Measurements from ENCODE around the gene CST9. TPM values are rescaled to one million over a fixed set of nuclear protein-coding genes. Genes with fewer than 3 reads are reported as not detected.

Gene CST9, protein sequence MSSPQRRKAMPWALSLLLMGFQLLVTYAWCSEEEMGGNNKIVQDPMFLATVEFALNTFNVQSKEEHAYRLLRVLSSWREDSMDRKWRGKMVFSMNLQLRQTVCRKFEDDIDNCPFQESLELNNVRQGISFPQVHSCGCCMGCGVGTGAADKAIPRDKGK
- not detected for polyA plus RNA-seq
- long read RNA-seq, donor 1 = 0 reads
- long read RNA-seq, donor 2 = 0 reads
- long read RNA-seq, donor 3 = 0 reads
- long read RNA-seq, donor 4 = 0 reads
- long read RNA-seq, donor 5 = 0 reads
- long read RNA-seq, donor 6 = 0 reads
- long read RNA-seq, donor 7 = 0 reads
- long read RNA-seq, donor 8 = 0 reads
- long read RNA-seq, donor 9 = 0 reads
- long read RNA-seq, donor 10 = 0 reads
- long read RNA-seq, donor 11 = 0 reads

GRCh38 chr20:23605867-23606651 lies at the start of gene CST9:
Gene CST9, minus strand, starts transcription at chr20:23605917. Its CDS starts 53 bp downstream, at chr20:23605864.
- Histone ChIP-seq H3K36me3 (ENCODE audit: control insufficient read depth, insufficient read depth, low read length) (no peaks in the 10 kb centered on the region), H3K4me3 (ENCODE audit: low read length) (no peak within 1 kb of the TSS), H3K4me1 (ENCODE audit: control insufficient read depth, insufficient read depth, low read length) (no peaks in the 10 kb centered on the region), H3K9me3 (ENCODE audit: control insufficient read depth, low read depth, low read length) (no peaks in the 10 kb centered on the region), H3K27me3 (ENCODE audit: control insufficient read depth, insufficient read depth, low read length) (no peaks in the 10 kb centered on the region), H3K27ac (ENCODE audit: low read length) (no peak within 1 kb of the TSS)
- peak in 1 of 2 donors; percentile 1 for DNase-seq
- no CpG with 5 or more reads among the region's 16 CpGs for WGBS (ENCODE audit: insufficient coverage, low lambda C conversion rate)

GRCh38 chr20:23654717-23655116 lies 49.0 kb upstream of the CST9 start:
- WGBS (ENCODE audit: insufficient coverage, low lambda C conversion rate) = 67% methylated on average over 1 of the region's 4 CpGs
- no peaks in the 10 kb centered on the region for H3K36me3 ChIP-seq (ENCODE audit: control insufficient read depth, insufficient read depth, low read length)
- no peak overlapping the region for H3K4me3 ChIP-seq (ENCODE audit: low read length)
- no peak for DNase-seq
- no peaks in the 10 kb centered on the region for H3K9me3 ChIP-seq (ENCODE audit: control insufficient read depth, low read depth, low read length)
- H3K27ac ChIP-seq (ENCODE audit: low read length) = no peak overlapping the region
- no peaks in the 10 kb centered on the region for H3K27me3 ChIP-seq (ENCODE audit: control insufficient read depth, insufficient read depth, low read length)
- peaks cover 34% of the 10 kb centered on the region for H3K4me1 ChIP-seq (ENCODE audit: control insufficient read depth, insufficient read depth, low read length)

DNA sequence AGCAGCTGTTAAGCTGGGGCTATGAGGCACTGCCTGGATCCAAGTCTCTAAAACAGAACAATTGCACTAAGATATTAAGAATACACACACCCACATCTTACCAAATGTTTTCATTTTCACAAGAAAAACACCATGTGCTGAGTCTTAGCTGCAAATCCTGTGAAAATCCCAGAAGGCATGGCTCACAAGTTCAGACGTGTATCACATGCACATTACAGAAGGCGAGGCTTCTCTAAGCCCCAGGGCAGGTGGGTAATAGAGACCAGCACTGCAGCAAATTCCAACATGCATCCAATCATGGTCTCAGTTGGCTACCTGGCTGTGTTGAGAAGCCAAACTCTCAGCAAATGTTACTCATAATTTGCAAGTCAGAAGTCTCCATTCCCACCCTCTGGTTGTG lies 48.3 kb upstream of the CST9 start:
- Histone ChIP-seq H3K9me3 (ENCODE audit: control insufficient read depth, low read depth, low read length) (no peaks in the 10 kb centered on the region), H3K27ac (ENCODE audit: low read length) (no peak overlapping the region), H3K4me3 (ENCODE audit: low read length) (no peak overlapping the region), H3K27me3 (ENCODE audit: control insufficient read depth, insufficient read depth, low read length) (no peaks in the 10 kb centered on the region), H3K36me3 (ENCODE audit: control insufficient read depth, insufficient read depth, low read length) (no peaks in the 10 kb centered on the region), H3K4me1 (ENCODE audit: control insufficient read depth, insufficient read depth, low read length) (peaks cover 28% of the 10 kb centered on the region)
- DNase-seq = peak in 1 of 2 donors; percentile 27
- no CpG with 5 or more reads among the region's 2 CpGs for WGBS (ENCODE audit: insufficient coverage, low lambda C conversion rate)

DNA sequence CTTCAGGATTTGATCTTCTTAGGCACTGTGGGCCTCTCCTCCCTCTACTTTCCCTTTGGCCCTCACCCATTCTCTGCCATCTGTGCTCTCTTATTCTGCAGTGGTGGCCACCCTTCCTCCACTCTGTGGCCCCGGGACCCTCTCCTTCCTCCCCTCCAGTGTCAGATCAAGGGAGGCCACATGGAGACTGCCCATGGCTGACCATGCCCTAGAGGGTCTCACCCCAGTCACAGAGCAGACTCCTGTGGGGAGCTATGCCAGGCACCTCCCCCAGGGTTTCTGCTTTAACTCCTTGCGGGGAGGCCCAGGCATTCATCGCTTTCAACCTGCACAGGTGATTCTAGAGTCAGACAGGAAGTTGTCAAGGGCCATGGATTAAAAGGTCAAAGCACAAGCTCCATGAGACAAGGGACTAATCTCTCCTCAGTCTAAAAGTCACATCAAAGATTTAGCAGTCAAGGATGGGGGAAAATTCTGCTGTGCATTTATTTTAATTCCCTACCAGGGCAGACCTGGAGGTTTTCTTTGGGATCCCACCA lies 47.8 kb upstream of the CST9 start:
- H3K9me3 ChIP-seq (ENCODE audit: control insufficient read depth, low read depth, low read length) = no peaks in the 10 kb centered on the region

GRCh38 chr20:23652926-23653325 lies 47.2 kb upstream of the CST9 start:
- peaks cover 18% of the 10 kb centered on the region for H3K4me1 ChIP-seq (ENCODE audit: control insufficient read depth, insufficient read depth, low read length)
- WGBS (ENCODE audit: insufficient coverage, low lambda C conversion rate) = no CpG with 5 or more reads among the region's 2 CpGs
- no peak for DNase-seq

More for the DNA sequence above, 47.8 kb upstream of the CST9 start:
- no CpG with 5 or more reads among the region's 3 CpGs for WGBS (ENCODE audit: insufficient coverage, low lambda C conversion rate)
- H3K27ac ChIP-seq (ENCODE audit: low read length) = no peak overlapping the region
- no peaks in the 10 kb centered on the region for H3K27me3 ChIP-seq (ENCODE audit: control insufficient read depth, insufficient read depth, low read length)
- no peak overlapping the region for H3K4me3 ChIP-seq (ENCODE audit: low read length)
- no peaks in the 10 kb centered on the region for H3K36me3 ChIP-seq (ENCODE audit: control insufficient read depth, insufficient read depth, low read length)
- H3K4me1 ChIP-seq (ENCODE audit: control insufficient read depth, insufficient read depth, low read length) = peaks cover 23% of the 10 kb centered on the region
- DNase-seq = peak in 1 of 2 donors; percentile 73

GRCh38 chr20:23652371-23652770 lies 46.7 kb upstream of the CST9 start:
- H3K27ac ChIP-seq (ENCODE audit: low read length) = no peak overlapping the region
- no peak overlapping the region for H3K4me3 ChIP-seq (ENCODE audit: low read length)
- no peaks in the 10 kb centered on the region for H3K27me3 ChIP-seq (ENCODE audit: control insufficient read depth, insufficient read depth, low read length)
- no peaks in the 10 kb centered on the region for H3K36me3 ChIP-seq (ENCODE audit: control insufficient read depth, insufficient read depth, low read length)
- peaks cover 13% of the 10 kb centered on the region for H3K4me1 ChIP-seq (ENCODE audit: control insufficient read depth, insufficient read depth, low read length)
- no peaks in the 10 kb centered on the region for H3K9me3 ChIP-seq (ENCODE audit: control insufficient read depth, low read depth, low read length)
- DNase-seq = no peak

More at GRCh38 chr20:23652926-23653325, 47.2 kb upstream of the CST9 start:
- no peak overlapping the region for H3K27ac ChIP-seq (ENCODE audit: low read length)
- H3K27me3 ChIP-seq (ENCODE audit: control insufficient read depth, insufficient read depth, low read length) = no peaks in the 10 kb centered on the region
- no peak overlapping the region for H3K4me3 ChIP-seq (ENCODE audit: low read length)
- H3K36me3 ChIP-seq (ENCODE audit: control insufficient read depth, insufficient read depth, low read length) = no peaks in the 10 kb centered on the region
- no peaks in the 10 kb centered on the region for H3K9me3 ChIP-seq (ENCODE audit: control insufficient read depth, low read depth, low read length)

DNA sequence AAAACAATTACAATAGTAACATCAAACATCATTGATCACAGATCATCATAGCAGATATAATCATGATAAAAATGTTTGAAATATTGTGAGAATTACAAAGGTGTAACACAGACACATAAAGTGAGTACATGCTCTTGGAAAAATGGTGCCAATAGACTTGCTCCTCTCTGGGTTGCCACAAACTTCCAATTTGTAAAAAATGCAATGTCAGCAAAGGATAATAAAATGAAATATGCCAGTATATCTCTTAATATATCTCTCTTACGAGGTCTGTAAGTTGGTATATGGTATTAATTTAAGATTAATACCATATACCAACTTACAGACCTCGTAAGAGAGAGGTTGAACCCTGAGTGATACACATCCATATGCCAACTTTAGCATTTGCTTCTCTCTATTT lies 45.4 kb upstream of the CST9 start:
- Histone ChIP-seq H3K27me3 (ENCODE audit: control insufficient read depth, insufficient read depth, low read length) (no peaks in the 10 kb centered on the region), H3K27ac (ENCODE audit: low read length) (no peak overlapping the region), H3K9me3 (ENCODE audit: control insufficient read depth, low read depth, low read length) (no peaks in the 10 kb centered on the region), H3K4me3 (ENCODE audit: low read length) (no peak overlapping the region), H3K36me3 (ENCODE audit: control insufficient read depth, insufficient read depth, low read length) (no peaks in the 10 kb centered on the region), H3K4me1 (ENCODE audit: control insufficient read depth, insufficient read depth, low read length) (peaks cover 8% of the 10 kb centered on the region)
- WGBS (ENCODE audit: insufficient coverage, low lambda C conversion rate) = 95% methylated on average over 2 of the region's 2 CpGs
- DNase-seq = no peak

DNA sequence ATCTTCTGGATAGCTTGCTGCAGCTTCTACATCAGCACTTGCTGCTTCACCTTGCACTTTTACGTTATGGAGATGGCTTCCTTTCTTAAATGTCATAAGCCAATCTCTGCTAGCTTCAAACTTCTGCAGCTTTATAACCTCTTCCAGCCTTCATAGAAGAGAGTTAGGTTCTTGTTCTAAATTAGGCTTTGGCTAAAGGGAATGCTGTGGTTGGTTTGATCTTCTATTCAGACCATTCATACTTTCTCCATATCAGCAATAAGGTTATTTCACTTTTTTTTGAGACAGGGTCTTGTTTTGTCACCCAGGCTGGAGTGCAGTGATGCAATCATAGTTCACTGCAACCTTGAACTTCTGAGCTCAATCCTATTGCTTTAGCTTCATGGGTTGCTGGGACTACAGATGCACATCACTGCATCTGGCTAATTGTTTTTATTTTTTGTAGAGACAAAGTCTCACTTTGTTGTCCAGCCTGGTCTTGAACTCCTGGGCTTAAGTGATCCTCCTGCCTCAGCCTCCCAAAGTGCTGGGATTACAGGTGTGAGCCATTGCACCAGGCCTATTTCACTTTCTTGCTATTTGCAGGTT lies 44.2 kb upstream of the CST9 start:
- Histone ChIP-seq H3K4me1 (ENCODE audit: control insufficient read depth, insufficient read depth, low read length) (peaks cover 8% of the 10 kb centered on the region), H3K27ac (ENCODE audit: low read length) (no peak overlapping the region), H3K4me3 (ENCODE audit: low read length) (no peak overlapping the region), H3K9me3 (ENCODE audit: control insufficient read depth, low read depth, low read length) (no peaks in the 10 kb centered on the region), H3K36me3 (ENCODE audit: control insufficient read depth, insufficient read depth, low read length) (no peaks in the 10 kb centered on the region), H3K27me3 (ENCODE audit: control insufficient read depth, insufficient read depth, low read length) (no peaks in the 10 kb centered on the region)
- no peak for DNase-seq
- WGBS (ENCODE audit: insufficient coverage, low lambda C conversion rate) = no CpG with 5 or more reads among the region's 1 CpG

DNA sequence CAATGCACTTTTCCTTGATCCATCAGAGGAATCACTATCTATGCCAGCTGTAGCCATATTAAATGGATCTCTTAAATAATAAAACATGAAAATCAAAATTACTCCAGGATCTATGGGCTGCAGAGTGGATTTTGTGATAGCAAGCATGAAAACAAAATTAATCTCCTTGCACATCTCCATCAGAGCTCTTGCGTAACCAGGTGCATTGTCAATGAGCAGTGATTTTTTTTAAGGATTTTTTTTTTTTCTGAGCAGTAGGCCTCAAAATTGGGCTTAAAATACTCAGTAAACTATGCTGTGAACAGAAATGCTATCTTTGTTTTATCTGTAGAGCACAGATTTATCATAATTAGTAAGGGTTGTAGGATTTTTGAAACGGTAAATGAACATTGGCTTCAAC lies 43.5 kb upstream of the CST9 start:
- H3K27me3 ChIP-seq (ENCODE audit: control insufficient read depth, insufficient read depth, low read length) = no peaks in the 10 kb centered on the region
- peaks cover 8% of the 10 kb centered on the region for H3K4me1 ChIP-seq (ENCODE audit: control insufficient read depth, insufficient read depth, low read length)
- no peak overlapping the region for H3K4me3 ChIP-seq (ENCODE audit: low read length)
- H3K9me3 ChIP-seq (ENCODE audit: control insufficient read depth, low read depth, low read length) = no peaks in the 10 kb centered on the region
- no peaks in the 10 kb centered on the region for H3K36me3 ChIP-seq (ENCODE audit: control insufficient read depth, insufficient read depth, low read length)
- no CpG with 5 or more reads among the region's 2 CpGs for WGBS (ENCODE audit: insufficient coverage, low lambda C conversion rate)
- DNase-seq = no peak
- no peak overlapping the region for H3K27ac ChIP-seq (ENCODE audit: low read length)

GRCh38 chr20:23647346-23647745 lies 41.6 kb upstream of the CST9 start:
- no peak for DNase-seq
- no peaks in the 10 kb centered on the region for H3K9me3 ChIP-seq (ENCODE audit: control insufficient read depth, low read depth, low read length)
- H3K27me3 ChIP-seq (ENCODE audit: control insufficient read depth, insufficient read depth, low read length) = no peaks in the 10 kb centered on the region
- H3K36me3 ChIP-seq (ENCODE audit: control insufficient read depth, insufficient read depth, low read length) = no peaks in the 10 kb centered on the region
- no peak overlapping the region for H3K27ac ChIP-seq (ENCODE audit: low read length)
- no peak overlapping the region for H3K4me3 ChIP-seq (ENCODE audit: low read length)
- H3K4me1 ChIP-seq (ENCODE audit: control insufficient read depth, insufficient read depth, low read length) = no peaks in the 10 kb centered on the region
- no CpG with 5 or more reads among the region's 2 CpGs for WGBS (ENCODE audit: insufficient coverage, low lambda C conversion rate)

Data from large intestine (tissue), 12 donors.